Body of pancreas (tissue), 4 donors: Measurements from ENCODE around the gene FBXO40.
"Not testable (repeated sequence)": the region's sequence is repeated elsewhere in the genome, so short reads cannot be mapped to it uniquely, and the experiment has no call there.

Experiments used
- POLR2A ChIP-seq, 3 donors: fragments of 450-650 bp; IDR thresholded peaks; one replicate each; pipeline ENCODE4 v1.6.1; 2016; ENCODE audit warnings: antibody characterized with exemption in 3 of 3, mild to moderate bottlenecking in 2 of 3
- TF ChIP-seq, protein P1 (sequence below), 7 experiments: fragments of 450-650 bp in 4 of 7; fragments of 200-600 bp in 3 of 7; sonication (generic) in 3 of 7; IDR thresholded peaks; one replicate each; pipeline ENCODE4 v1.5.1; 2016 to 2019; ENCODE audit warnings: antibody characterized with exemption in 7 of 7

DNA sequence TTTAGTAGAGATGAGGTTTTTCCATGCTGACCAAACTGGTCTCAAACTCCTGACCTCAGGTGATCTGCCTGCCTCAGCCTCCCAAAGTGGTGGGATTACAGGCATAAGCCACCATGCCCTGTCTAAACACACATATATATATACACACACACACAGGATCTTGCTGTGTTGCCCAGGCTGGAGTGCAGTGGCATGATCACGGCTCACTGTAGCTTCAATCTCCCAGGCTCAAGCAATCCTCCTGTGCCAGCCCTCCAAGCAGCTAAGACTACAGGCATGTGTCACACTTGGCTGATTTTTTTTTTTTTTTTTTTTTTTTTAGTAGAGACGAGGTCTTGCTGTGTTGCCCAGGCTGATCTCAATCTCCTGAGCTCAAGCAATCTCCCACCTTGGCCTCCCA is 6.7 kb downstream of the FBXO40 start:
- TF ChIP-seq POLR2A (IDR thresholded peaks at IDR 0.05) = not testable (repeated sequence)
- TF ChIP-seq, protein P1, sequence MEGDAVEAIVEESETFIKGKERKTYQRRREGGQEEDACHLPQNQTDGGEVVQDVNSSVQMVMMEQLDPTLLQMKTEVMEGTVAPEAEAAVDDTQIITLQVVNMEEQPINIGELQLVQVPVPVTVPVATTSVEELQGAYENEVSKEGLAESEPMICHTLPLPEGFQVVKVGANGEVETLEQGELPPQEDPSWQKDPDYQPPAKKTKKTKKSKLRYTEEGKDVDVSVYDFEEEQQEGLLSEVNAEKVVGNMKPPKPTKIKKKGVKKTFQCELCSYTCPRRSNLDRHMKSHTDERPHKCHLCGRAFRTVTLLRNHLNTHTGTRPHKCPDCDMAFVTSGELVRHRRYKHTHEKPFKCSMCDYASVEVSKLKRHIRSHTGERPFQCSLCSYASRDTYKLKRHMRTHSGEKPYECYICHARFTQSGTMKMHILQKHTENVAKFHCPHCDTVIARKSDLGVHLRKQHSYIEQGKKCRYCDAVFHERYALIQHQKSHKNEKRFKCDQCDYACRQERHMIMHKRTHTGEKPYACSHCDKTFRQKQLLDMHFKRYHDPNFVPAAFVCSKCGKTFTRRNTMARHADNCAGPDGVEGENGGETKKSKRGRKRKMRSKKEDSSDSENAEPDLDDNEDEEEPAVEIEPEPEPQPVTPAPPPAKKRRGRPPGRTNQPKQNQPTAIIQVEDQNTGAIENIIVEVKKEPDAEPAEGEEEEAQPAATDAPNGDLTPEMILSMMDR (IDR thresholded peaks at IDR 0.05) = not testable (repeated sequence)
